NK-92 treated with Interleukin-12 subunit alpha and Interleukin-12 subunit beta, amount 100 ng/mL, for 24 hours (cell line): Measurements from ENCODE around the gene ASAP2.
"Not testable (repeated sequence)": the region's sequence is repeated elsewhere in the genome, so short reads cannot be mapped to it uniquely, and the experiment has no call there.

Source experiments
- DNase-seq: peaks from one replicate; lab custom pipeline; 2025; lab: John Stamatoyannopoulos, UW

Gene ASAP2

GRCh38 chr2:9212661-9213411, 6.2 kb downstream of the ASAP2 start:
- no peak for DNase-seq

GRCh38 chr2:9213477-9214051, 7.0 kb downstream of the ASAP2 start:
- no peak for DNase-seq

DNA sequence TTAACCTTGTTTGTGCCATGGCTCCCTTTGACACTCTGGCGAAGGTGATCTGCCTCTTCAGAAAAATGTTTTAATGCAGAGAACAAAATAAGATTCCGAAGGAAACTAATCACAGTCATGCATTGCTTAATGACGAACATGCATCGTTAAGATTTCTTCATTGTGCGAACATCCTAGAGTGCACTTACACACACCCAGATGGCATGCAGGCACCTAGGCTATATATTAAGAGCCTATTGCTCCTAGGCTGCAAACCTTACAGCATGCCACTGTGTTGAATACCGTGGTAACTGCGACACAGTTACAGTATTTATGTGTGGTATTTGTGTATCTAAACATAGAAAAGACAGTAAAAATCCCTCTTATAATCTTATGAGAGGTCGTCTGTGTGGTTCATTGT, 8.3 kb downstream of the ASAP2 start:
- no peak for DNase-seq

- no peak for DNase-seq
Observed at GRCh38 chr2:9215680-9216079, 9.1 kb downstream of the ASAP2 start.

DNA sequence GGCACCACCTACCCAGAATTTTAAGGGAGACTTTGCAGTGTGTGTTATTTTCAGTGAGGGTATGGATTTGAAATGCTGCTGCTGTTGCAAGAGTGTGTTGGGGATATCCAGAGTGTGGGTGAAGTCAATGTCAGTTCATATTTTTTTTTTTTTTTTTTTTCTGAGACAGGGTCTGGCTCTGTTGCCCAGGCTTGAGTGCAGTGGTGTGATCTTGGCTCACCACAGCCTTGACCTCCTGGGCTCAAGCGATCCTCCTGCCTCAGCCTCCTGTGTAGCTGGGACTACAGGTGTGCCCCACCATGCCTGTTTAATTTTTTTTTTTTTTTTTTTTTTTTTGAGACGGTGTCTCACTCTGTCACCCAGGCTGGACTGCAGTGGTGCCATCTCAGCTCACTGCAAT, 9.5 kb downstream of the ASAP2 start:
- DNase-seq: not testable (repeated sequence)

DNA sequence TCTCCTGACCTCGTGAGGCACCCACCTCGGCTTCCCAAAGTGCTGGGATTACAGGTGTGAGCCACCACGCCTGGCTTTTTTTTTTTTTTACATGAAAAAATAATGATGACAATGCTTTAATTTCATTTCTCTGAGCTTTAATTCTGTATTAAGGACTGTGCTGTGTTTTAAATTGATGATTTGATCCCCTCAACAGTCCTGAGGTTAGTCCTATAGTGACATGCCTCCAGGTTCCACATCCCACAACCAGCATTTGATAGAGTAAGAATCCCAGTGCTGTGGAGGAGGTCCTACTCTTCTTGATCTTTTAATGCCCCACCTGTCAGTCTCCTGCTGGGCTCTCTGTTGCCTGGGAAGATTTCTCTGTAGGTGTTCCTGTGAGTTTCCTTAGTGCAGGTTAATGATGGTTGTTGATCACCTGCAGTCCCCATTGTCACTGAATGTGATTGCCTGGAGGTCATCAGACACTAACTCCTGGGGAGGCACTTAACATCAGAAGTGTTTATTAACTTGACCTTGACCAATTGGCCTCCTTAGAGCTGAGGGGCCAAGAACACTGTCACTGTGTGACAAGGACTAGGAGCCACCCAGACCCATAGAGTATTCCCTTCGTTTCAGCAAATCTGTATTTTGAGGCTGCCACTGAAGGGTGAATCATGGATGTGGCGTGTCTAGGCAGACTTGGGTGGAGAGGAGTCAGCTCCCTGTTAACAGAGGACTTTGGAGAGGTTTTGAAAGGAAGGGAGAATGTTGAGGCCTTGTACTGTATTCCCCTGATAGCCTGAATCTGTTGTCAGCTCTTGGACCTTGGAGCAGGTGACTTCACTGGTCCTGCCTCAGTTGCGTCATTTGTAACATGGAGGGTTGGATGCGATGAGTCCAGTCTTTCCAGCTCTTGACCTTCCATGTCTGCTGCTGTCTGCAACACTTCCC, 11.5 kb downstream of the ASAP2 start:
- no peak for DNase-seq

- DNase-seq: no peak
Observed at GRCh38 chr2:9219027-9219445, 12.4 kb downstream of the ASAP2 start.

GRCh38 chr2:9220201-9220600, 13.6 kb downstream of the ASAP2 start:
- no peak for DNase-seq

GRCh38 chr2:9221223-9221622, 14.6 kb downstream of the ASAP2 start:
- DNase-seq: no peak

DNA sequence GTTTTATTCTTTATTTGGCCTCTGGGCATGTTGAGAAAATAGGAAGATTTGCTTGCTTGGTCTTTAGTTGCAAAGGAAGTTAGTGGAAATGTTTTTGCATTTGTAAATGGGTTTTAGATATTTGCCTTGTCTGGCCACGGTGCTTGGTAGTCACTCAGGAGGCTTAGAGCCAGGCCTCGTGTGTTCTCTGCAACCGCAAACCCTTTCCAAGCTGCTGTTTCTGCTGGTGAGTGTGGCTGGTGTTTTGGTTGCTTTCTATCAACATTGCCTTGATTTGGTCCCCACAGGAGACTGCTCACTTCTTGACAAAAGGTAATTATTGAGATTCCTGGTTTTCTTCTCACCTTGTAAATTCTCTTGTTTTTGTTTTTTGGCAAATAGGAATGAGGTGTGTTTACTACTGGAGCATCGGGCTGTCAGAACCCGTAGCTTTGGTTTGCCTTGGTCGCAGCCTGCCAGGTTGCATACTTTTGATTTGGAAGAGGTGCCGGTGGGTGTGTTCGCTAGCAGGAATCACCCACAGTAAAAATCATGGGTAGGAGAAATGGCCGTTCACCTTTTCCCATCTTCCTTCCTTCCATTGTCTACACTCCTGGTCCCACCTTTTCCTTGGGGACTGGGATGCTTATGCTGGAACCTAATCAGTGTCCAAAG, 15.8 kb downstream of the ASAP2 start:
- DNase-seq: no peak

DNA sequence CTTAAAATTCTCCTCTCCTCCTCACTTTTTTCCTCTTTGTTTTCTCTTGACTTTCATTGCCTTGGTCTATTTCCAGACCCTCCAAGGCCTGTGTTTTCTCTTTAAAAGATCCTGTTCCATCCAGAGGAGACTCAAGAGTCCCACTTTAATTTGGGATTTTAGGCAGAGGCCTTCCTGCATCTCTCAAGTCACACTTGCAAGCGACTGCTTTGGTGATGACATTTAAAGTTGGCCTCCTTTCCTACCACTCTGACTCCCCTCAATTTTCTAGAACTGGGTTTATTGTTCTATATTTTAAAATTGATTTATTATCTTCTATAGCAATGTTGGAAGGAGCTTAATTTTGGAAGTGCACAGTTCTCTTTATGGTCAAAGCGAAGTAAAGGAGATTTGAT, 16.3 kb downstream of the ASAP2 start:
- DNase-seq: no peak

- no peak for DNase-seq
Observed at GRCh38 chr2:9225806-9226205, 19.2 kb downstream of the ASAP2 start.

GRCh38 chr2:9226458-9227380, 20.1 kb downstream of the ASAP2 start:
- no peak for DNase-seq

GRCh38 chr2:9228088-9228751, 21.6 kb downstream of the ASAP2 start:
- DNase-seq: no peak

- DNase-seq: no peak
Observed at GRCh38 chr2:9228781-9229469, 22.3 kb downstream of the ASAP2 start.

DNA sequence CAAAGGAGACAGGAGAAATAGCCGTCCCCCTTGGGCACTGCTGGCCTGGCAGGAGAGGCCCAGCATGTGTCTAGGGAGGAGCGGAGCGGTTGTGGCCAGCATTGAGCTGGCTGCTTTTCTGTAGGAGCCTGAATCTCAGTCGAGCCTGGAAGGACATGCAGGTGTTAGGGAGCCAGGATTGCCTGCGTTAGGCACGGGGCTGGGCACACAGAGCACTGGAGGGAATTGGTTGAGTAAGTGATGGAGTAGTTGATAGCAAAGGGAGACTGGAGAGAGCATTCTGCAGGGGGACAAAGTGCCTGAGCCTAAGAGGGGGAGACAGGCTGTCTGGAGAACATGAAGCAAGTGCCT, 22.8 kb downstream of the ASAP2 start:
- DNase-seq: no peak

DNA sequence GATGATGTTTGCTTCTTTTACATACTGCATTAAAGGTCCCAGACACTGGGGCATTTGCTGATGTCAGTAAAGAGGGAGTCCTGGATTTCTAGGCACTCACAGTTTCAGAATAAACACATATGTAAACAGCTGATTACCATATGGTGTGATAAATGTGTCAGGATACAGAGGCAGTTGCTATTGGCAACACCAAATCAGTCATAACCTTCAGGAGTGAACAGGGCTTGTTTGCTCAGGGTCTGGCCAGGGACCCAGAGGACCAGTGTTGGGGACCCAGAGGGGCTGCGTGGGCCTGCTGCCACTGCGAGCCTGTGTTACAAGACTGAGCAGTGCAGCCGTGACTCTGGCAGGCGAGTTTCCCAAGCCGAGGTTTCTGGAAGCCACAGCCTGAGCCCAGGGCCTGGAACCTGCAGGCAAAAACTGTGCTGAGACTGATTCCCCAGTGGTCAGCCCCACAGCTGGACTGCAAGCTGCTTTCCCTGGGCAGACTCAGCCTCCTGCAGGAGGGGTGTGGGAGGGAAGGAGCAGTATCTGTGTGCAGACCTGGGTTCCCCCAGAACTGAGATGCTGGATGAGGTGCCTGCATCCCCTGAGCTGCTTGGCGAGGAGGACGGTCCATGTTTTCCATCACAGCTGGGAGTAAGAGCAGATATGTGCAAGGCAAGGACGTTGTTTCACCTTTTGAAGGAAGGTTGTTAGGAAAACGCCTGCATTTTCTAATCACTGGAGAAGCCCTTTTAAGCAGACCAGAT, 23.6 kb downstream of the ASAP2 start:
- no peak for DNase-seq

DNA sequence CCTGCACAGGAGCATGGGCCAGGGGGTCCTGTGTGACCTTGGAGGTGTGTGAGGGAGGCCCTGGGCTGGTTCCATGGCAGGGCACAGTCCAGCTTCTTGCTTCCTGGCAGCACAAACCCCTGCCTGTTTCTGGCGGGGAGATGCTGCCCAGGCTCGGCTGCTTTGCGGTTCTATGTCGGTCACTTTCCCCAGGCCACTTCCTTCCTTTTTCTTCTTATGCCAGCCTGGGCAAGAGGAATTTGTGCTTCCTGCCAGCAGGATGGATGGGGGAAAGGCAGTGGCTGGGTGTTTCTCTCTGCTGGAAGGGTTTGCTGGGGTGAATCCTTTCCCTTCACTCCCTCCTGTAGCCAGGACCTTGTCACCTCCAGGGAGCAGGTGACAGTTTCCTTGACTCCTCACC, 24.3 kb downstream of the ASAP2 start:
- DNase-seq: no peak
